H1 (cell line): ENCODE data around the gene YAP1. TPM values are rescaled to one million over a fixed set of nuclear protein-coding genes. Genes with fewer than 3 reads are reported as not detected.

Source experiments
- CTCF ChIA-PET: fragments of 300-600 bp; sonication (Branson Sonifier 250); formaldehyde crosslinking; loops from one replicate; lab custom pipeline; 2021; ENCODE audit not compliant: partially characterized antibody; lab: Charles Lee
- POLR2A ChIA-PET: fragments of 300-600 bp; sonication (Branson Sonifier 250); formaldehyde crosslinking; loops from one replicate; lab custom pipeline; 2021; ENCODE audit warnings: inconsistent platforms; ENCODE audit not compliant: partially characterized antibody; lab: Charles Lee
- DNase-seq, 2 experiments: peaks; one replicate each; pipeline versions ENCODE4 v3.0.0 to v3.0.0-alpha.2; 2010 to 2022; ENCODE audit warnings: low spot score in 2 of 2, low read depth in 1 of 2, mixed read lengths in 1 of 2
- FAIRE-seq: peaks from 2 replicates; lab custom pipeline; 2011; peaks lifted over from hg19 to GRCh38; lab: Jason Lieb, UNC
- H2AFZ ChIP-seq: 2 replicates; pipeline ENCODE4 v1.8.1; 2012; ENCODE audit warnings: low read length, inconsistent platforms
- H2AK5ac ChIP-seq: 2 replicates; pipeline ENCODE4 v1.6.1; 2013; ENCODE audit warnings: low read depth, low read length
- H2BK120ac ChIP-seq: replicated peaks from 2 replicates; pipeline ENCODE3; 2013; ENCODE audit warnings: low read depth, low read length, inconsistent platforms
- H2BK12ac ChIP-seq: 2 replicates; pipeline ENCODE4 v1.6.1; 2013; ENCODE audit warnings: low read depth, low read length
- H2BK15ac ChIP-seq: 2 replicates; pipeline ENCODE4 v1.6.1; 2013; ENCODE audit warnings: low read length
- H2BK20ac ChIP-seq: 2 replicates; pipeline ENCODE4 v1.6.1; 2013; ENCODE audit warnings: low read length
- H2BK5ac ChIP-seq: 2 replicates; pipeline ENCODE4 v1.6.1; 2013; ENCODE audit warnings: low read depth, low read length
- H3K14ac ChIP-seq: 2 replicates; pipeline ENCODE4 v1.6.1; 2013; ENCODE audit warnings: inconsistent platforms; ENCODE audit not compliant: insufficient read length
- H3K18ac ChIP-seq: 2 replicates; pipeline ENCODE4 v1.6.1; 2013; ENCODE audit warnings: low read length; ENCODE audit errors: extremely low read depth
- H3K23ac ChIP-seq: 2 replicates; pipeline ENCODE4 v1.6.1; 2013; ENCODE audit warnings: inconsistent platforms; ENCODE audit not compliant: insufficient read length
- H3K23me2 ChIP-seq: 2 replicates; pipeline ENCODE4 v1.6.1; 2013; ENCODE audit warnings: low read depth, low read length
- H3K27ac ChIP-seq: 2 replicates; pipeline ENCODE4 v1.6.1; 2011; ENCODE audit warnings: low read depth, low read length, inconsistent platforms
- H3K27me3 ChIP-seq, 4 experiments: replicated peaks in 1 of 4; 1 replicate in 1 of 4; 2 replicates in 3 of 4; pipeline versions ENCODE4 v1.6.1 to v1.8.1; 2011 to 2013; ENCODE audit warnings: low read length in 3 of 4, mild to moderate bottlenecking in 3 of 4, inconsistent platforms in 2 of 4, mixed read lengths in 2 of 4, moderate library complexity in 1 of 4; ENCODE audit not compliant: control insufficient read depth in 3 of 4, insufficient read depth in 3 of 4; ENCODE audit errors: extremely low read depth in 1 of 4
- H3K36me3 ChIP-seq, 4 experiments: 2 replicates each; pipeline versions ENCODE4 v1.6.1 to v1.8.1; 2011 to 2013; ENCODE audit warnings: mild to moderate bottlenecking in 4 of 4, low read length in 3 of 4, moderate library complexity in 2 of 4, control low read depth in 1 of 4, inconsistent platforms in 1 of 4; ENCODE audit not compliant: insufficient read depth in 4 of 4, control insufficient read depth in 2 of 4
- H3K4ac ChIP-seq: replicated peaks from 2 replicates; pipeline ENCODE3; 2013; ENCODE audit warnings: low read length, low read depth, mixed read lengths, inconsistent platforms; ENCODE audit not compliant: insufficient read length
- H3K4me1 ChIP-seq, 4 experiments: replicated peaks in 1 of 4; 1 replicate in 1 of 4; 2 replicates in 3 of 4; pipeline versions ENCODE4 v1.6.1 to v1.8.1; 2011 to 2013; ENCODE audit warnings: low read length in 3 of 4, inconsistent platforms in 2 of 4, mixed read lengths in 1 of 4; ENCODE audit not compliant: insufficient read depth in 4 of 4, control insufficient read depth in 3 of 4
- H3K4me2 ChIP-seq, 2 experiments: 2 replicates each; pipeline versions ENCODE4 v1.6.1 to v1.8.1; 2011 to 2013; ENCODE audit warnings: low read depth in 2 of 2, low read length in 2 of 2, control low read depth in 1 of 2, inconsistent platforms in 1 of 2, mild to moderate bottlenecking in 1 of 2; ENCODE audit not compliant: insufficient read depth in 1 of 2
- H3K4me3 ChIP-seq, 4 experiments: fragments of 200-600, 300-600 bp in 1 of 4; sonication (generic), shearing (Covaris generic), sonication (Bioruptor Twin) in 1 of 4; 2 replicates each; pipeline versions ENCODE4 v1.5.1 to v1.8.1; 2011 to 2016; ENCODE audit warnings: low read length in 4 of 4, low read depth in 3 of 4, control low read depth in 2 of 4, inconsistent platforms in 2 of 4, mild to moderate bottlenecking in 2 of 4, mixed read lengths in 1 of 4, moderate library complexity in 1 of 4; ENCODE audit not compliant: insufficient read depth in 2 of 4; ENCODE audit errors: extremely low read depth in 1 of 4
- H3K56ac ChIP-seq: replicated peaks from 2 replicates; pipeline ENCODE3; 2013; ENCODE audit warnings: low read depth, mild to moderate bottlenecking, mixed read lengths, low read length, inconsistent platforms; ENCODE audit not compliant: insufficient read length
- H3K79me1 ChIP-seq: 2 replicates; pipeline ENCODE4 v1.6.1; 2013; ENCODE audit warnings: low read depth, low read length, control low read depth
- H3K79me2 ChIP-seq, 2 experiments: 2 replicates each; pipeline versions ENCODE4 v1.6.1 to v1.8.1; 2012 to 2013; ENCODE audit warnings: low read length in 2 of 2, mild to moderate bottlenecking in 2 of 2, inconsistent platforms in 1 of 2; ENCODE audit not compliant: insufficient read depth in 2 of 2, control insufficient read depth in 1 of 2
- H3K9ac ChIP-seq, 4 experiments: replicated peaks in 1 of 4; 1 replicate in 1 of 4; 2 replicates in 3 of 4; pipeline versions ENCODE4 v1.6.1 to v1.8.1; 2011 to 2013; ENCODE audit warnings: low read depth in 3 of 4, low read length in 3 of 4, control low read depth in 2 of 4, mild to moderate bottlenecking in 2 of 4, moderate library complexity in 2 of 4, inconsistent platforms in 1 of 4; ENCODE audit errors: extremely low read depth in 1 of 4
- H3K9me3 ChIP-seq, 2 experiments: 2 replicates each; pipeline versions ENCODE4 v1.6.1 to v1.8.1; 2012 to 2013; ENCODE audit warnings: mild to moderate bottlenecking in 2 of 2, moderate library complexity in 2 of 2, control low read depth in 1 of 2, inconsistent platforms in 1 of 2, low read depth in 1 of 2, low read length in 1 of 2, mixed read lengths in 1 of 2; ENCODE audit not compliant: insufficient read depth in 2 of 2
- H4K20me1 ChIP-seq, 2 experiments: replicated peaks in 1 of 2; 2 replicates each; pipeline versions ENCODE3 to v1.8.1; 2011 to 2013; ENCODE audit warnings: inconsistent platforms in 2 of 2, low read length in 2 of 2, mild to moderate bottlenecking in 1 of 2; ENCODE audit not compliant: insufficient read depth in 2 of 2, control insufficient read depth in 1 of 2
- H4K5ac ChIP-seq: 2 replicates; pipeline ENCODE4 v1.6.1; 2013; ENCODE audit warnings: low read length, low read depth, mixed read lengths, inconsistent platforms; ENCODE audit not compliant: insufficient read length
- H4K8ac ChIP-seq: 2 replicates; pipeline ENCODE4 v1.8.0; 2013; ENCODE audit warnings: mild to moderate bottlenecking, moderate library complexity, low read length, inconsistent platforms; ENCODE audit not compliant: insufficient read depth; ENCODE audit errors: extremely low read depth
- H4K91ac ChIP-seq: replicated peaks from 2 replicates; pipeline ENCODE3; 2013; ENCODE audit warnings: low read length, mixed read lengths, inconsistent platforms; ENCODE audit not compliant: insufficient read length
- EZH2 ChIP-seq: fragments of 200-600 bp; sonication (generic); IDR thresholded peaks from 2 replicates; pipeline ENCODE4 v1.7.1; 2012; ENCODE audit warnings: low read depth, mild to moderate bottlenecking, moderate library complexity, low read length, inconsistent platforms; ENCODE audit not compliant: severe bottlenecking
- HDAC6 ChIP-seq: IDR thresholded peaks from one replicate; pipeline ENCODE4 v1.7.1; 2012; ENCODE audit warnings: low read depth, mild to moderate bottlenecking, inconsistent platforms, low read length, moderate library complexity
- JUN ChIP-seq: IDR thresholded peaks from 2 replicates; pipeline ENCODE4 v1.6.1; 2011; ENCODE audit warnings: low read depth, mild to moderate bottlenecking, improper control_type of control experiment, low read length
- KDM1A ChIP-seq: fragments of 200-600, 300-600 bp; sonication (generic); IDR thresholded peaks from 2 replicates; pipeline ENCODE4 v1.7.1; 2016; ENCODE audit warnings: mild to moderate bottlenecking, low read length, borderline replicate concordance
- NANOG ChIP-seq: IDR thresholded peaks from 2 replicates; pipeline ENCODE4 v1.6.1; 2011; ENCODE audit warnings: low read length, low read depth, mild to moderate bottlenecking, inconsistent platforms; ENCODE audit not compliant: insufficient read depth, poor library complexity, severe bottlenecking
- NRF1 ChIP-seq: IDR thresholded peaks from 2 replicates; pipeline ENCODE4 v1.6.1; 2011; ENCODE audit warnings: mild to moderate bottlenecking, low read depth, low read length, improper control_type of control experiment
- POLR2A ChIP-seq, 2 experiments: IDR thresholded peaks; 1 replicate in 1 of 2; 2 replicates in 1 of 2; pipeline ENCODE4 v1.6.1; 2011; ENCODE audit warnings: low read depth in 2 of 2, low read length in 2 of 2, mild to moderate bottlenecking in 2 of 2; ENCODE audit errors: control extremely low read depth in 1 of 2
- POU5F1 ChIP-seq: IDR thresholded peaks from 2 replicates; pipeline ENCODE4 v1.6.1; 2011; ENCODE audit warnings: low read depth, mild to moderate bottlenecking, low read length, moderate library complexity
- RNF2 ChIP-seq: fragments of 200-900, 300-1000 bp; sonication (generic); IDR thresholded peaks from 2 replicates; pipeline ENCODE4 v1.7.1; 2016; ENCODE audit warnings: borderline replicate concordance, low read depth, mild to moderate bottlenecking, antibody characterized with exemption, low read length; ENCODE audit not compliant: poor library complexity, severe bottlenecking; ENCODE audit errors: missing control alignments
- SIRT6 ChIP-seq: IDR thresholded peaks from one replicate; pipeline ENCODE4 v1.7.1; 2012; ENCODE audit warnings: low read length, inconsistent platforms
- SP2 ChIP-seq: IDR thresholded peaks from 2 replicates; pipeline ENCODE4 v1.6.1; 2012; ENCODE audit warnings: mild to moderate bottlenecking, low read length, inconsistent platforms
- TAF7 ChIP-seq: optimal IDR thresholded peaks from 2 replicates; pipeline ENCODE3; 2011; ENCODE audit warnings: low read depth, mild to moderate bottlenecking, inconsistent platforms, low read length, moderate library complexity, borderline replicate concordance
- TCF12 ChIP-seq: IDR thresholded peaks from 2 replicates; pipeline ENCODE4 v1.6.1; 2011; ENCODE audit warnings: low read depth, mild to moderate bottlenecking, low read length
- WGBS, 2 experiments: shearing (Covaris generic) in 1 of 2; methylation state at CpG; one replicate each; pipeline versions ENCODE4 v1.1.6 to v1.1.7; 2013 to 2015; ENCODE audit warnings: low lambda C conversion rate in 2 of 2, mixed read lengths in 2 of 2, inconsistent platforms in 1 of 2, low coverage in 1 of 2, missing lambda C conversion rate in 1 of 2; ENCODE audit not compliant: insufficient replicate concordance in 2 of 2, insufficient coverage in 1 of 2, insufficient read length in 1 of 2; ENCODE audit errors: extremely low coverage in 1 of 2, missing lambda C conversion rate in 1 of 2; 5-methylcytosine and 5-hydroxymethylcytosine counted together
- polyA plus RNA-seq, 7 experiments: library from polyadenylated mRNA; depleted of rRNA in 3 of 7; stranded (reverse) in 5 of 7; unstranded in 2 of 7; fragments of >200 nt in 5 of 7; fragments of 200-250 nt in 2 of 7; gene quantifications; 1 replicate in 5 of 7; 2 replicates in 1 of 7; 4 replicates in 1 of 7; pipeline versions ENCODE4 v1.2.1 to v1.2.3, GENCODE V29; 2011 to 2013; ENCODE audit warnings: missing spikeins in 2 of 7, mixed read lengths in 2 of 7
- total RNA-seq: library from RNA; stranded (reverse); fragmentation: NEBNext Ultra II Directional; extraction: Animal tissue kit (Norgen Biotek cat#: 25700); gene quantifications from 2 replicates; pipeline ENCODE4 v1.2.1, GENCODE V29; 2021

YAP1 gene
- total and polyA plus RNA-seq, 2 of the 8 experiments (the other 6 are each of a cell fraction or from before 2014, with no cell fraction given), result 62.0 to 108 TPM

DNA sequence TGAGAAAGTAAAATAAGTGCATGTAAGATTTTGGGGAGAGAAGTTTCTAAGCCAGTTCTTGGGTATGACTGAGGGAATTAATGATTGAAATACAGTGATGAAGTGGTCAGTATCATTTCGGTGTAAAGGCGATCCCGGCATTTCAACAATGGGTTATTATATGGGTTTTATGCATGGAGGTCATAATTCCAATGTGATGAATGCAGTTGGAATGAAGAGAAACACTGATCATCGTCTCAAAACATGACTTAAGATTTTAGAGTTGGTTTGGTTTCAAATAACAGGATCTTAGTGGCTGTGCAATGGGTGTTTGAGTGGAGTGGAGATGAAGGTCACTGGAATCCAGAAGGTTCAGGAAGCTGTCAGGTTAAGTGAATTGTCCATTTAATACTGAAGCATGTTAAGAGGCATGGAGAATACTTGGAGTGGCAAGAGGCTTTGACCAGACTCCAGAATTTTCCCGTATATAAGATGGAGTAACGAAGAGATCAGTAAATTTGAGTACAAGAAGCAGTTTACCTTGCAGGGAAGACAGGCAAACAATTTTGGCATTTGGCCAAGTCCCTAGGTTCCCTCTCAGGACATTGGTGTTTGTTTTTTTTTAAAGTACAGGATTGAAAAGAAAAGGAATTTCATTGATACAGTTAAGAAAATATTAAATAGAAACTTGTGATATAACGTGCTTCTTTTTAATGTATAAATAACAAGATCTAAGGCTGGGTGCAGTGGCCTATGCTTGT lies 110.7 kb downstream of the YAP1 start:
- Histone ChIP-seq H3K4me2 (no peak overlapping the region), H3K4me3 (no peak overlapping the region), H3K4me1 (0 out of 7 replicates have a peak, but pooled peaks cover 0 to 4% (median 0%) of the 10 kb centered on the region in 4 experiments), H3K79me2 (no peaks in the 10 kb centered on the region), H2AK5ac (no peak overlapping the region), H3K36me3 (peaks cover 0 to 15% (median 1%) of the 10 kb centered on the region in 4 experiments; a peak in 4 of 8 replicates), H3K4ac (no peak overlapping the region), H2AFZ (no peak overlapping the region), H3K9ac (no peak overlapping the region), H3K27me3 (no peaks in the 10 kb centered on the region), H3K23ac (no peak overlapping the region), H2BK5ac (no peak overlapping the region), H2BK15ac (no peak overlapping the region), H3K56ac (no peak overlapping the region), H3K14ac (no peak overlapping the region), H4K5ac (no peak overlapping the region), H2BK120ac (no peak overlapping the region), H4K20me1 (no peaks in the 10 kb centered on the region), H3K18ac (no peak overlapping the region), H2BK12ac (no peak overlapping the region), H3K27ac (no peak overlapping the region), H3K23me2 (no peaks in the 10 kb centered on the region), H4K91ac (no peak overlapping the region), H2BK20ac (no peak overlapping the region), H4K8ac (no peak overlapping the region), H3K79me1 (no peaks in the 10 kb centered on the region; the same call in 1 of the 2 replicates), H3K9me3 (no peaks in the 10 kb centered on the region)
- CTCF ChIA-PET, result interaction anchor here (1.1 kb wide), 1 partner anchor 118 kb away, joined by 3 read pairs; no protein-coding TSS in a partner anchor
- POLR2A ChIA-PET, result no interaction called here
- FAIRE-seq (no peak), DNase-seq (no peak)
- WGBS, 2 experiments, result 93% methylated on average over 7 of the region's 7 CpGs; no CpG with 5 or more reads in 1 of the 2 experiments
- no peak for TF ChIP-seq RNF2
- TF ChIP-seq KDM1A, result no peak
- TF ChIP-seq SP2, result no peak
- TF ChIP-seq TCF12, result no peak
- no peak for TF ChIP-seq JUN
- no peak for TF ChIP-seq POLR2A (IDR thresholded peaks at IDR 0.05; ENCODE audit: control extremely low read depth in 1 of 2, low read depth in 2 of 2, low read length in 2 of 2)
- no peak for TF ChIP-seq NANOG
- TF ChIP-seq EZH2, result no peak
- TF ChIP-seq TAF7, result no peak
- TF ChIP-seq SIRT6, result no peak
- TF ChIP-seq HDAC6, result no peak
- no peak for TF ChIP-seq POU5F1
- TF ChIP-seq NRF1, result no peak
